Adrenal gland (tissue), 5 donors: ENCODE data around the gene TSHZ2.

Source experiments
- CTCF ChIP-seq, 6 experiments: fragments of 450-650 bp in 4 of 6; fragments of 200-600 bp in 2 of 6; sonication (generic) in 1 of 6; IDR thresholded peaks; 1 replicate in 5 of 6; 2 replicates in 1 of 6; pipeline versions ENCODE4 v1.5.1 to v1.8.0; 2016 to 2021; ENCODE audit warnings: antibody characterized with exemption in 6 of 6, mild to moderate bottlenecking in 2 of 6, moderate library complexity in 1 of 6
- POLR2A ChIP-seq, 2 donors: fragments of 450-650 bp; IDR thresholded peaks; one replicate each; pipeline ENCODE4 v1.6.1; 2017; ENCODE audit warnings: antibody characterized with exemption in 2 of 2, mild to moderate bottlenecking in 2 of 2, moderate library complexity in 1 of 2
- donor health status: DM: no; HTN: no; CAD: no.

GRCh38 chr20:53298911-53299310, 326.8 kb downstream of the TSHZ2 start:
- TF ChIP-seq CTCF (IDR thresholded peaks at IDR 0.05) (no peak), POLR2A (IDR thresholded peaks at IDR 0.05) (no peak)
